GM20431 (cell line): ENCODE measurements around the gene TRIM26.
"Not testable (repeated sequence)": the region's sequence is repeated elsewhere in the genome, so short reads cannot be mapped to it uniquely, and the experiment has no call there.

Experiments used
- in situ Hi-C: fragments of 300-500 bp; cut with MseI, MboI; formaldehyde crosslinking; loops from one replicate; pipeline ENCODE4 v1.15.0; 2020; ENCODE audit warnings: low sequenced_read_pairs; ENCODE audit not compliant: unreplicated experiment

The TRIM26 gene

GRCh38 chr6:30212865-30213666 lies at the start of gene TRIM26:
TSS of gene TRIM26 (minus strand) at chr6:30213406. CDS start at chr6:30199103, 14,303 bp downstream.
- in situ Hi-C loops: no loop called here

GRCh38 chr6:30260036-30260504 lies 46.9 kb upstream of the TRIM26 start:
- in situ Hi-C loops: no loop called here

- in situ Hi-C loops: no loop called here
Measured at GRCh38 chr6:30259140-30260035, 46.2 kb upstream of the TRIM26 start.

- in situ Hi-C loops: no loop called here
Measured at GRCh38 chr6:30258204-30258603, 45.0 kb upstream of the TRIM26 start.

- in situ Hi-C loops: not testable (repeated sequence)
Measured at GRCh38 chr6:30252417-30252816, 39.2 kb upstream of the TRIM26 start.

- in situ Hi-C loops: no loop called here
Measured at GRCh38 chr6:30244560-30244959, 31.4 kb upstream of the TRIM26 start.

GRCh38 chr6:30238178-30238795 lies 25.1 kb upstream of the TRIM26 start:
- in situ Hi-C loops: no loop called here

- in situ Hi-C loops: no loop called here
Measured at GRCh38 chr6:30234356-30234755, 21.1 kb upstream of the TRIM26 start.

- in situ Hi-C loops: no loop called here
Measured at GRCh38 chr6:30231067-30231466, 17.9 kb upstream of the TRIM26 start.

GRCh38 chr6:30227763-30228487 lies 14.7 kb upstream of the TRIM26 start:
- in situ Hi-C loops: no loop called here

GRCh38 chr6:30227242-30227722 lies 14.1 kb upstream of the TRIM26 start:
- in situ Hi-C loops: no loop called here

- in situ Hi-C loops: no loop called here
Measured at GRCh38 chr6:30223339-30223738, 10.1 kb upstream of the TRIM26 start.

- in situ Hi-C loops: not testable (repeated sequence)
Measured at GRCh38 chr6:30221956-30222355, 8.8 kb upstream of the TRIM26 start.

- in situ Hi-C loops: not testable (repeated sequence)
Measured at GRCh38 chr6:30221395-30221794, 8.2 kb upstream of the TRIM26 start.

- in situ Hi-C loops: no loop called here
Measured at GRCh38 chr6:30219244-30219643, 6.0 kb upstream of the TRIM26 start.

- in situ Hi-C loops: no loop called here
Measured at GRCh38 chr6:30216096-30216495, 2.9 kb upstream of the TRIM26 start.

- in situ Hi-C loops: no loop called here
Measured at GRCh38 chr6:30214657-30214982, 1.4 kb upstream of the TRIM26 start.

GRCh38 chr6:30213957-30214656 lies 901 bp upstream of the TRIM26 start:
- in situ Hi-C loops: no loop called here

- in situ Hi-C loops: no loop called here
Measured at GRCh38 chr6:30213667-30213956, 406 bp upstream of the TRIM26 start.

GRCh38 chr6:30211899-30212298 lies 1.3 kb downstream of the TRIM26 start:
- in situ Hi-C loops: no loop called here
